OCI-LY1 (cell line): Measurements from ENCODE around the gene ZNF311.

Experiments
- H2AFZ ChIP-seq: fragments of 200-600 bp; sonication (generic), shearing (Covaris generic); 2 replicates; pipeline ENCODE4 v1.6.0; 2014; ENCODE audit warnings: antibody characterized with exemption, mild to moderate bottlenecking, low read length
- H3F3A ChIP-seq: fragments of 200-600 bp; sonication (generic), shearing (Covaris generic); 2 replicates; pipeline ENCODE4 v1.6.0; 2014; ENCODE audit warnings: mild to moderate bottlenecking, antibody characterized with exemption, low read length, moderate library complexity; ENCODE audit not compliant: insufficient read depth
- H3K27ac ChIP-seq: fragments of 200-600 bp; sonication (generic); 2 replicates; pipeline ENCODE4 v1.5.1; 2014; ENCODE audit warnings: low read length, mixed run types, mild to moderate bottlenecking, low read depth; ENCODE audit not compliant: poor library complexity, severe bottlenecking
- H3K27me3 ChIP-seq: fragments of 200-600 bp; sonication (generic); 2 replicates; pipeline ENCODE4 v1.6.0; 2014; ENCODE audit warnings: antibody characterized with exemption, mild to moderate bottlenecking, low read length, moderate library complexity; ENCODE audit not compliant: insufficient read depth
- H3K36me3 ChIP-seq: fragments of 200-600 bp; sonication (generic); 2 replicates; pipeline ENCODE4 v1.6.1; 2014; ENCODE audit warnings: mild to moderate bottlenecking, antibody characterized with exemption, low read length, moderate library complexity, mixed read lengths; ENCODE audit not compliant: insufficient read depth
- H3K4me1 ChIP-seq: fragments of 200-600 bp; sonication (generic); 2 replicates; pipeline ENCODE4 v1.5.1; 2014; ENCODE audit warnings: mild to moderate bottlenecking, low read length, moderate library complexity; ENCODE audit not compliant: insufficient read depth, severe bottlenecking
- H3K4me2 ChIP-seq: fragments of 200-600 bp; sonication (generic), shearing (Covaris generic); 2 replicates; pipeline ENCODE4 v1.6.1; 2014; ENCODE audit warnings: low read length
- H3K4me3 ChIP-seq: fragments of 200-600 bp; sonication (generic); 2 replicates; pipeline ENCODE4 v1.5.1; 2014; ENCODE audit warnings: low read length, low read depth, mild to moderate bottlenecking, mixed read lengths; ENCODE audit not compliant: poor library complexity, severe bottlenecking
- H3K79me2 ChIP-seq: fragments of 200-600 bp; shearing (Covaris generic); 2 replicates; pipeline ENCODE4 v1.6.1; 2016; ENCODE audit warnings: mixed run types, low read length, mixed read lengths; ENCODE audit not compliant: insufficient read depth
- H3K9ac ChIP-seq: fragments of 200-600 bp; sonication (generic), shearing (Covaris generic); 2 replicates; pipeline ENCODE4 v1.6.1; 2014; ENCODE audit warnings: mild to moderate bottlenecking, low read length, mixed read lengths
- H3K9me2 ChIP-seq: fragments of 200-600 bp; sonication (generic), shearing (Covaris generic); 2 replicates; pipeline ENCODE4 v1.6.1; 2014; ENCODE audit warnings: low read depth, mild to moderate bottlenecking, low read length, mixed read lengths
- H3K9me3 ChIP-seq: fragments of 200-600 bp; shearing (Covaris generic); 2 replicates; pipeline ENCODE4 v1.6.1; 2014; ENCODE audit warnings: low read length, mixed read lengths
- H4K20me1 ChIP-seq: fragments of 200-600 bp; sonication (generic), shearing (Covaris generic); 2 replicates; pipeline ENCODE4 v1.6.0; 2016; ENCODE audit warnings: mild to moderate bottlenecking, low read length; ENCODE audit not compliant: insufficient read depth
- EZH2 ChIP-seq: fragments of 200-600 bp; sonication (generic), shearing (Covaris generic); IDR thresholded peaks from 2 replicates; pipeline ENCODE4 v1.8.0; 2017; ENCODE audit warnings: borderline replicate concordance, mixed run types, mild to moderate bottlenecking, antibody characterized with exemption, low read length, moderate library complexity, mixed read lengths
- TF ChIP-seq, protein P1 (sequence below): fragments of 200-600 bp; sonication (generic), shearing (Covaris generic); IDR thresholded peaks from 2 replicates; pipeline ENCODE4 v1.5.1; 2017; ENCODE audit warnings: mild to moderate bottlenecking, antibody characterized with exemption, low read length, moderate library complexity, mixed read lengths

ZNF311 gene

DNA sequence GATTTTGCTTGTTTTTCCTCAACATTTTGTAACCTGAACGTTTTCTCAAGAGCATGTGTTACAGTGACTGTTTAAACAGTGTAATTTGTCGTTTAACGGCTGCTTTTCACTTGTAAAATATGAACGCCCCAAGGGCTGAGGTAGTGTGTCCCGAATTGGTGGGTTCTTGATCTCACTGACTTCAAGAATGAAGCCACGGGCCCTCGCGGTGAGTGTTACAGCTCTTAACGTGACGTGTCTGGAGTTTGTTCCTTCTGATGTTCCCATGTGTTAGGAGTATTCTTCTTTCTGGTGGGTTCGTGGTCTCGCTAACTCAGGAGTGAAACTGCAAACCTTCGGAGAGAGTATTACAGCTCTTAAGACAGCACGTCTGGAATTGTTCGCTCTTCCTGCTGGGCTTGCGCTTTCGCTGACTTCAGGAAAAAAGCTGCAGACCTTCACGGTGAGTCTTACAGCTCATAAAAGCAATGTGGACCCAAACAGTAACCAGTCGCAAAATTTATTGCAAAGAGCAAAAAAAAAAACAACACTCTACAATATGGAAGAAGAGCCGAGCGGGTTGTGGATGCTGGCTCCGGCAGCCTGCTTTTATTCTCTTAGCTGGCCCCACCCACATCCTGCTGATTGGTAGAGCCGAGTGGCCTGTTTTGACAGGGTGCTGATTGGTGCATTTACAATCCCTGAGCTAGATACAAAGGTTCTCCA lies 56.2 kb downstream of the ZNF311 start:
- H3K36me3 ChIP-seq: no peaks in the 10 kb centered on the region
- H3K9ac ChIP-seq: no peak overlapping the region
- peaks cover 29% of the 10 kb centered on the region for H3K4me1 ChIP-seq
- H3F3A ChIP-seq: no peaks in the 10 kb centered on the region
- H3K4me3 ChIP-seq: no peak overlapping the region
- no peaks in the 10 kb centered on the region for H4K20me1 ChIP-seq
- H3K27ac ChIP-seq: no peak overlapping the region
- H3K27me3 ChIP-seq: no peaks in the 10 kb centered on the region
- TF ChIP-seq, protein P1, sequence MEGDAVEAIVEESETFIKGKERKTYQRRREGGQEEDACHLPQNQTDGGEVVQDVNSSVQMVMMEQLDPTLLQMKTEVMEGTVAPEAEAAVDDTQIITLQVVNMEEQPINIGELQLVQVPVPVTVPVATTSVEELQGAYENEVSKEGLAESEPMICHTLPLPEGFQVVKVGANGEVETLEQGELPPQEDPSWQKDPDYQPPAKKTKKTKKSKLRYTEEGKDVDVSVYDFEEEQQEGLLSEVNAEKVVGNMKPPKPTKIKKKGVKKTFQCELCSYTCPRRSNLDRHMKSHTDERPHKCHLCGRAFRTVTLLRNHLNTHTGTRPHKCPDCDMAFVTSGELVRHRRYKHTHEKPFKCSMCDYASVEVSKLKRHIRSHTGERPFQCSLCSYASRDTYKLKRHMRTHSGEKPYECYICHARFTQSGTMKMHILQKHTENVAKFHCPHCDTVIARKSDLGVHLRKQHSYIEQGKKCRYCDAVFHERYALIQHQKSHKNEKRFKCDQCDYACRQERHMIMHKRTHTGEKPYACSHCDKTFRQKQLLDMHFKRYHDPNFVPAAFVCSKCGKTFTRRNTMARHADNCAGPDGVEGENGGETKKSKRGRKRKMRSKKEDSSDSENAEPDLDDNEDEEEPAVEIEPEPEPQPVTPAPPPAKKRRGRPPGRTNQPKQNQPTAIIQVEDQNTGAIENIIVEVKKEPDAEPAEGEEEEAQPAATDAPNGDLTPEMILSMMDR: no peak
- no peak for TF ChIP-seq EZH2
- no peaks in the 10 kb centered on the region for H3K9me2 ChIP-seq
- H3K9me3 ChIP-seq: no peaks in the 10 kb centered on the region
- H3K4me2 ChIP-seq: no peak overlapping the region
- no peak overlapping the region for H2AFZ ChIP-seq
- H3K79me2 ChIP-seq: no peaks in the 10 kb centered on the region

DNA sequence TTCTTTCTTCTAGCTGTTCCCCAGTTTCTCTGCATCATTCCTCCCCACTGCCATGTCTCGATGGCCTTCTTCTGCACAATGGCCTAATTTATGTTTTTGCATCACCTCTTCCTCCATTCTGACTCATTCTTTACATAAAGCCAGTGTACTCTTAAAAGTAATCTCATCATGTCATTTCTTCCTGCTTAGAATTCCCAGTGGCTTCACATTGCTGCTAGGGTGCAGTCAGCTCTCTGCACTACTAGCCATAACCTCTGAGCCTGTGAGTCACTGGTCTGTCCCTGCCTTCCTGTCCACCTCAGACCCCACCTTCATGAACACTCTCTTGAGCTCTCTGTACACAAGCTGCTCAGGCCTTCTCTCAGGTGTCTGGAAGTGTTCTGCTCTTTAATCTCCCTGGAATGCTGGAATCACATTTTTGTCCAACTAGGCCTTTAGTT lies 57.3 kb downstream of the ZNF311 start:
- Histone ChIP-seq H3K9me3 (no peaks in the 10 kb centered on the region), H3K9ac (no peak overlapping the region), H4K20me1 (no peaks in the 10 kb centered on the region), H3K36me3 (no peaks in the 10 kb centered on the region), H3K79me2 (no peaks in the 10 kb centered on the region), H3F3A (0 out of 2 replicates have a peak, but pooled peaks cover 1% of the 10 kb centered on the region), H3K27me3 (no peaks in the 10 kb centered on the region), H3K4me2 (no peak overlapping the region), H3K4me1 (peaks cover 29% of the 10 kb centered on the region), H3K4me3 (no peak overlapping the region), H3K9me2 (no peaks in the 10 kb centered on the region), H2AFZ (no peak overlapping the region), H3K27ac (no peak overlapping the region)
- no peak for TF ChIP-seq EZH2
- TF ChIP-seq, protein P1: no peak

DNA sequence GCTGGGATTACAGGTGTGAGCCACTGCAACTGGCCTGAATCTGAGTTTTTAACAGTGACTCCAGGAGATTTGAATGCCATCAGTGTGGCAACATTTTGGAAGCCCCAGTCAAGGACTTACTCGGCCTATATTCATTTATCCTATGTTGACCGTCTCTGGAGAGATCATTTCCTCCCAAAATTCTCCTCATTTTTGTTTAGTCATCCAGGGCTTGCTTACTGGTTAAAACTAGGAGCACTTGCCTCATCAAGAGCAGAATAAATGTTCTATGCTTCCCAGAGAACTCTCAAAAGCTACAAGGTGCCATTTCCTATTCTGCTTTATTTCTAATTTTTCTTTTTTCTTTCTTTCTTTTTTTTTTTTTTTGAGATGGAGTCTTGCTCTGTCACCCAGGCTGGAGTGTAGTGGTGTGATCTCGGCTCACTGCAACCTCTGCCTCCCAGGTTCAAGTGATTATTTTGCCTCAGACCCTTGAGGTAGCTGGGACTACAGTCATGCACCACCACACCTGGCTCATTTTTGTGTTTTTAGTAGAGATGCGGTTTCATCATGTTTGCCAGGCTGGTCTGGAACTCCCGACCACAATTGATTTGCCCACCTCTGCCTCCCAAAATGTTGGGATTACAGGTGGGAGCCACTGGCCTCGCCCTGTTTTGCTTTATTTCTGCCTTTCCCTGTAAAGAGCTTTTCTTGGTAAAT lies 57.9 kb downstream of the ZNF311 start:
- no peaks in the 10 kb centered on the region for H3K9me2 ChIP-seq
- no peaks in the 10 kb centered on the region for H3K79me2 ChIP-seq
- H3K4me3 ChIP-seq: no peak overlapping the region
- H2AFZ ChIP-seq: no peak overlapping the region
- H3K9ac ChIP-seq: no peak overlapping the region
- H3F3A ChIP-seq: 0 out of 2 replicates have a peak, but pooled peaks cover 4% of the 10 kb centered on the region
- no peaks in the 10 kb centered on the region for H3K36me3 ChIP-seq
- no peaks in the 10 kb centered on the region for H3K27me3 ChIP-seq
- no peaks in the 10 kb centered on the region for H4K20me1 ChIP-seq
- no peaks in the 10 kb centered on the region for H3K9me3 ChIP-seq
- H3K27ac ChIP-seq: no peak overlapping the region
- peaks cover 29% of the 10 kb centered on the region for H3K4me1 ChIP-seq
- no peak for TF ChIP-seq EZH2
- TF ChIP-seq, protein P1: no peak
- no peak overlapping the region for H3K4me2 ChIP-seq
